ENCODE results near the gene RIC8A.

DNA sequence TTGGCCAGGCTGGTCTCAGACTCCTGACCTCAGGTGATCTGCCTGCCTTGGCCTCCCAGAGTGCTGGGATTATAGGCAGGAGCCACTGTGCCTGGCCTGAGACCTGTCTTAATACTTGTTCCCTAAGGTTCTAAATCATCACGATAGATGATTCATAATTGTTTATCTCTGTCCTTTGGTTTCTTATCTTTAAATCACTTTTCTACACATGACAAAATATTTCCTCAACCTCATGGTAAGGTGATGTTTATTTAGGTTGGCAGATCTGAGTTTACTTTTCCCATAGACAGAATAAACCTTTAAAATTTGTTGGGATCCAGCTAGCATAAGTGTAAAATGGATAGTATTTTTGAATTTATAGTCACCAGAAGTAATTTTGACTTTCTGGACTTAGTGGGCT, 32.8 kb downstream of the RIC8A start:
- TF ChIP-seq POLR2A (IDR thresholded peaks at IDR 0.05) = no peak
- TF ChIP-seq, protein P1, sequence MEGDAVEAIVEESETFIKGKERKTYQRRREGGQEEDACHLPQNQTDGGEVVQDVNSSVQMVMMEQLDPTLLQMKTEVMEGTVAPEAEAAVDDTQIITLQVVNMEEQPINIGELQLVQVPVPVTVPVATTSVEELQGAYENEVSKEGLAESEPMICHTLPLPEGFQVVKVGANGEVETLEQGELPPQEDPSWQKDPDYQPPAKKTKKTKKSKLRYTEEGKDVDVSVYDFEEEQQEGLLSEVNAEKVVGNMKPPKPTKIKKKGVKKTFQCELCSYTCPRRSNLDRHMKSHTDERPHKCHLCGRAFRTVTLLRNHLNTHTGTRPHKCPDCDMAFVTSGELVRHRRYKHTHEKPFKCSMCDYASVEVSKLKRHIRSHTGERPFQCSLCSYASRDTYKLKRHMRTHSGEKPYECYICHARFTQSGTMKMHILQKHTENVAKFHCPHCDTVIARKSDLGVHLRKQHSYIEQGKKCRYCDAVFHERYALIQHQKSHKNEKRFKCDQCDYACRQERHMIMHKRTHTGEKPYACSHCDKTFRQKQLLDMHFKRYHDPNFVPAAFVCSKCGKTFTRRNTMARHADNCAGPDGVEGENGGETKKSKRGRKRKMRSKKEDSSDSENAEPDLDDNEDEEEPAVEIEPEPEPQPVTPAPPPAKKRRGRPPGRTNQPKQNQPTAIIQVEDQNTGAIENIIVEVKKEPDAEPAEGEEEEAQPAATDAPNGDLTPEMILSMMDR (IDR thresholded peaks at IDR 0.05) = no peak
